Natural killer cell (primary cell): ENCODE results near the gene GRAMD2B. TPM values are rescaled to one million over a fixed set of nuclear protein-coding genes. Genes with fewer than 3 reads are reported as not detected.
"Not testable (repeated sequence)": the region's sequence is repeated elsewhere in the genome, so short reads cannot be mapped to it uniquely, and the experiment has no call there.

Experiments
- ATAC-seq, 3 donors: fragments of 150-1000 bp in 2 of 3; fragments of 200-7000 bp in 1 of 3; cut with Tn5 transposase; 1 replicate in 1 of 3; 2 replicates in 2 of 3; pipeline ENCODE4 v1.10.0; 2021; ENCODE audit warnings: mild to moderate bottlenecking in 2 of 3, moderate library complexity in 2 of 3
- DNase-seq, 2 donors: peaks; one replicate each; pipeline versions ENCODE4 v3.0.0 to v3.0.0-alpha.2; 2013 to 2021; ENCODE audit warnings: mixed read lengths in 1 of 2
- H3K27ac ChIP-seq: one replicate; pipeline ENCODE4 v1.5.1; 2013; ENCODE audit warnings: mild to moderate bottlenecking, low read length
- H3K27me3 ChIP-seq: one replicate; pipeline ENCODE4 v1.6.1; 2013; ENCODE audit warnings: low read length; ENCODE audit not compliant: control insufficient read depth, insufficient read depth
- H3K36me3 ChIP-seq: one replicate; pipeline ENCODE4 v1.6.1; 2013; ENCODE audit warnings: low read length; ENCODE audit not compliant: control insufficient read depth, insufficient read depth
- H3K4me1 ChIP-seq: one replicate; pipeline ENCODE4 v1.6.1; 2013; ENCODE audit warnings: low read length; ENCODE audit not compliant: control insufficient read depth, insufficient read depth
- H3K4me3 ChIP-seq: one replicate; pipeline ENCODE4 v1.5.1; 2013; ENCODE audit warnings: low read length
- H3K9me3 ChIP-seq: one replicate; pipeline ENCODE4 v1.6.1; 2013; ENCODE audit warnings: low read length; ENCODE audit not compliant: control insufficient read depth, insufficient read depth
- H3K27ac Mint-ChIP-seq, 2 donors: one replicate each; pipeline ENCODE4 v1.8.0; 2022; ENCODE audit warnings: mild to moderate bottlenecking in 2 of 2, mixed read lengths in 2 of 2, moderate library complexity in 1 of 2
- H3K27me3 Mint-ChIP-seq, 2 donors: one replicate each; pipeline ENCODE4 v1.8.0; 2022; ENCODE audit warnings: low read depth in 2 of 2, mixed read lengths in 2 of 2
- H3K36me3 Mint-ChIP-seq: one replicate; pipeline ENCODE4 v1.8.0; 2022; ENCODE audit warnings: mixed read lengths
- H3K4me1 Mint-ChIP-seq, 2 donors: one replicate each; pipeline ENCODE4 v1.8.0; 2022; ENCODE audit warnings: mixed read lengths in 2 of 2
- H3K4me3 Mint-ChIP-seq: one replicate; pipeline ENCODE4 v1.8.0; 2022; ENCODE audit warnings: mild to moderate bottlenecking, moderate library complexity, mixed read lengths
- H3K9me3 Mint-ChIP-seq, 2 donors: one replicate each; pipeline ENCODE4 v1.8.0; 2022; ENCODE audit warnings: mixed read lengths in 2 of 2
- CTCF ChIP-seq: fragments of 200-600 bp; IDR thresholded peaks from one replicate; pipeline ENCODE4 v1.8.0; 2022; ENCODE audit warnings: antibody characterized with exemption
- WGBS: methylation state at CpG from one replicate; pipeline ENCODE4 v1.1.7; 2013; ENCODE audit warnings: missing lambda C conversion rate; ENCODE audit not compliant: insufficient coverage; 5-methylcytosine and 5-hydroxymethylcytosine counted together
- intact Hi-C: fragments of 100-400 bp; cut with micrococcal nuclease; formaldehyde crosslinking; loops from one replicate; pipeline ENCODE4 v1.14.2; 2022
- total RNA-seq, 4 donors: library from RNA; stranded (reverse); fragments of 120-200 nt in 1 of 4; gene quantifications; one replicate each; pipeline versions ENCODE4 v1.2.3 to v1.2.4, GENCODE V29; 2013 to 2022

Gene GRAMD2B
- total RNA-seq, 3 donors from 2014 or later (not counting 1 experiment from before 2014, with no cell fraction given) = 9.2 to 15.4 (median 10.0) TPM

- Histone ChIP-seq H3K4me3 (no peak overlapping the region), H3K27me3 (no peaks in the 10 kb centered on the region), H3K9me3 (no peaks in the 10 kb centered on the region), H3K4me1 (no peaks in the 10 kb centered on the region), H3K36me3 (no peaks in the 10 kb centered on the region), H3K27ac (no peak overlapping the region)
- WGBS = 94% methylated on average over 4 of the region's 4 CpGs
- H3K4me1 Mint-ChIP-seq = peaks cover 0 to 9% of the 10 kb centered on the region in 2 donors
- H3K4me3 Mint-ChIP-seq = no peak overlapping the region
- H3K36me3 Mint-ChIP-seq = peaks cover 19% of the 10 kb centered on the region
- no peaks in the 10 kb centered on the region for H3K27me3 Mint-ChIP-seq
- peaks cover under 1 to 5% of the 10 kb centered on the region in 2 donors for H3K9me3 Mint-ChIP-seq
- no peak for TF ChIP-seq CTCF
- no peak overlapping the region for H3K27ac Mint-ChIP-seq
- ATAC-seq = no peak
- intact Hi-C loops = no loop called here
- no peak for DNase-seq
Observed at GRCh38 chr5:126395605-126396004, 27.6 kb upstream of the GRAMD2B start.

- DNase-seq, H3K4me1 ChIP-seq, H3K9me3 ChIP-seq, H3K27me3 ChIP-seq, H3K27me3 Mint-ChIP-seq, H3K4me1 Mint-ChIP-seq, H3K27ac Mint-ChIP-seq, intact Hi-C loops, H3K4me3 Mint-ChIP-seq, H3K36me3 ChIP-seq, H3K4me3 ChIP-seq, H3K27ac ChIP-seq: not testable (repeated sequence)
- Mint-ChIP-seq H3K9me3 (peaks cover 9 to 14% of the 10 kb centered on the region in 2 donors), H3K36me3 (peaks cover 30% of the 10 kb centered on the region)
- no CpG with 5 or more reads among the region's 1 CpG for WGBS
- peak in 1 of 3 donors; percentile 30 for ATAC-seq
Observed at GRCh38 chr5:126396721-126397120, 26.5 kb upstream of the GRAMD2B start.

GRCh38 chr5:126398791-126399190, 24.4 kb upstream of the GRAMD2B start:
- H3K9me3 ChIP-seq = no peaks in the 10 kb centered on the region
- Mint-ChIP-seq H3K27me3 (peaks cover 0 to 2% of the 10 kb centered on the region in 2 donors), H3K36me3 (peaks cover 32% of the 10 kb centered on the region), H3K4me3 (no peak overlapping the region), H3K4me1 (peaks cover 0 to 9% of the 10 kb centered on the region in 2 donors), H3K27ac (no peak overlapping the region), H3K9me3 (peaks cover 9 to 14% of the 10 kb centered on the region in 2 donors)
- no peaks in the 10 kb centered on the region for H3K4me1 ChIP-seq
- intact Hi-C loops = no loop called here
- no peak overlapping the region for H3K27ac ChIP-seq
- no peak overlapping the region for H3K4me3 ChIP-seq
- no peak for DNase-seq
- H3K27me3 ChIP-seq = no peaks in the 10 kb centered on the region
- H3K36me3 ChIP-seq = no peaks in the 10 kb centered on the region
- no peak for TF ChIP-seq CTCF
- no peak for ATAC-seq

GRCh38 chr5:126400621-126401251, 22.5 kb upstream of the GRAMD2B start:
- no peak for ATAC-seq
- peaks cover 8 to 16% of the 10 kb centered on the region in 2 donors for H3K27me3 Mint-ChIP-seq
- intact Hi-C loops = no loop called here
- Histone ChIP-seq H3K36me3 (no peaks in the 10 kb centered on the region), H3K4me1 (no peaks in the 10 kb centered on the region), H3K27me3 (no peaks in the 10 kb centered on the region), H3K4me3 (no peak overlapping the region), H3K9me3 (no peaks in the 10 kb centered on the region), H3K27ac (no peak overlapping the region)
- 97% methylated on average over 2 of the region's 3 CpGs for WGBS
- DNase-seq = no peak
- H3K9me3 Mint-ChIP-seq = peaks cover 9 to 14% of the 10 kb centered on the region in 2 donors
- no peak overlapping the region for H3K4me3 Mint-ChIP-seq
- H3K27ac Mint-ChIP-seq = no peak overlapping the region
- no peak for TF ChIP-seq CTCF
- peaks cover 32% of the 10 kb centered on the region for H3K36me3 Mint-ChIP-seq
- H3K4me1 Mint-ChIP-seq = peaks cover 0 to 9% of the 10 kb centered on the region in 2 donors
